Measurements from ENCODE around the gene DHRS2. TPM values are rescaled to one million over a fixed set of nuclear protein-coding genes. Genes with fewer than 3 reads are reported as not detected.
"Not testable (repeated sequence)": the region's sequence is repeated elsewhere in the genome, so short reads cannot be mapped to it uniquely, and the experiment has no call there.

Gene DHRS2
- total RNA-seq, 1 experiment from 2014 or later: 0.42 TPM

DNA sequence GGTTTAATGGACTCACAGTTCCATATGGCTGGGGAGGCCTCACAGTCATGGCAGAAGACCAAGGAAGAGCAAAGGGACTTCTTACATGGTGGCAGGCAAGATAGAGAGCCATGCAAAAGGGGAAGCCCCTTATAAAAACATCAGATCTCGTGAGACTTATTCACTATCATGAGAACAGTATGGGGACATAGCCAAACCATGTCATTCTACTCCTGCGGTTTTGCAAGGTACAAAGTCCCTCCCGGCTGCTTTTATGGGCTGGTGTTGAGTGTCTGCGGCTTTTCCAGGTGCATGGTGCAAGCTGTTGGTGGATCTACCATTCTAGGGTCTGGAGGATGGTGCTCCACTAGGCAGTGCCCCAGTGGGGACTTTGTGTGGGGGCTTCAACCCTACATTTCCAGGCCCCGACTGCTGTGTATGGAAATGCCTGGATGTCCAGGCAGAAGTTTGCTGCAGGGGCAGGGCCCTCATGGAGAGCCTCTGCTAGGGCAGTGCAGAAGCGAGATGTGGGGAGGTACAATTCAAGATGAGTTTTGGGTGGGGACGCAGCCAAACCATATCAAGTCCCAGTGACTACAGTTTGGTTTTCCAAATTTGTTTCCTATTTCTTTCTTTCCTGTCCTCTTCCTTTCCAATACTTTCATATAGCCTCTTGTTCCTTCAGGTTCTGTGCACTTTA, 26.6 kb upstream of the DHRS2 start:
- in situ Hi-C loops (cut with HindIII; ENCODE audit: low pct_unique_long_range_greater_than_20kb, low sequenced_read_pairs): not testable (repeated sequence)

DNA sequence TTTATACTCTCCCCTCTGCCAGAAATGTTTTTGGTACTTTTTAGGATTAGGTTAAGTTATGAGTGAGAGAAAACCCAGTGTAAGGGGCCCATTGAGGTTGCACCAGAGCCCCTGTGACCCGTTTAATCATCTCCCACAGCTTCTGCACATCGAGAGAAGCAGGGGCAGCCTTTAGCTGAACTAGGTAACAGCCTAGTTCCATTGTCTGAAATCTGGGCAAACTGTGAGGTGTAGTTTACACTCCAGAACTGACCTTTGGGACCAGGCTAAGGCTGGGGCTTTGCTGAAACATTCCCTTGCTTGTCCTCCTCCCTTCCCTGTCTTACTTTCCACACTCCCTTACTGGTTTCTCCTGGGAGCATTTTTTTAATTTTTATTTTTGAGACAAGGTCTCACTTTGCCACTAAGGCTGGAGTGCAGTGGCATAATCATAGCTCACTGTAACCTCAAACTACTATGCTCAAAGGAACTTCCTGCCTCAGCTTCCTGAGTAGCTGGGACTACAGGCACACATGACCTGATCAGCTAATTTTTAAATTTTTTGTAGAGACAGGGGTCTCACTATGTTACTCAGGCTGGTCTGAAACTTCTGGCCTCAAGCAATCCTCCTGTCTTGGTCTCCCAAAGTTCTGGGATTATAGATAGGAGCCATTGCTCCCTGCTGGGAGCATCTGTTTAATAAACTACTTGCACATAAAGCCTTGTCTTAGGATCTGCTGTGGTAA, 25.9 kb upstream of the DHRS2 start:
- in situ Hi-C loops (cut with HindIII; ENCODE audit: low pct_unique_long_range_greater_than_20kb, low sequenced_read_pairs): no loop called here
- no peak for DNase-seq (ENCODE audit: low read depth, low spot score)

More for the DNA sequence above, 26.6 kb upstream of the DHRS2 start:
- not testable (repeated sequence) for DNase-seq (ENCODE audit: low read depth, low spot score)

DNA sequence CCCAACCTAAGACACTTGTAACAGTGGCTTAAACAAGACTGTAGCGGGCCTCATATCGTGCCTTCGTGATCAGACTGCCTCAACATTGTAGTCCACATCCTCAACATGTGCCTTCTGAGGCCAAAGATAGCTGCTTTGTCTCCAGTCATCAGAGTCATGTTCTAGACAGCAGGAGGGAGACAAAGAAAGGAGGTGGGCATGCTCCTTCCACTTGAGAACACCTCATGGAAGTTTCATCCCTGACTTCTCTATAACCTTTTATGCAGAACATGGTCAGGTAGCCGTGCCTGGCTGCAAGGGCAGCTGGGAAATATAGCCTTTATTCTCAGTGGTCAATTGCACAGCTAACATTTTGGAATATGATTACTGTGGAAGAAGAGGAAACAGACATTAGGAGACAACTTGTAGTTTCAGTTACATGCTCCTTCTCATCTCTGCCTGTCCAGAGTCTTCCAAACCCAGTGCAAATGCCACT, 25.3 kb upstream of the DHRS2 start:
- DNase-seq (ENCODE audit: low read depth, low spot score): no peak
- in situ Hi-C loops (cut with HindIII; ENCODE audit: low pct_unique_long_range_greater_than_20kb, low sequenced_read_pairs): no loop called here

DNA sequence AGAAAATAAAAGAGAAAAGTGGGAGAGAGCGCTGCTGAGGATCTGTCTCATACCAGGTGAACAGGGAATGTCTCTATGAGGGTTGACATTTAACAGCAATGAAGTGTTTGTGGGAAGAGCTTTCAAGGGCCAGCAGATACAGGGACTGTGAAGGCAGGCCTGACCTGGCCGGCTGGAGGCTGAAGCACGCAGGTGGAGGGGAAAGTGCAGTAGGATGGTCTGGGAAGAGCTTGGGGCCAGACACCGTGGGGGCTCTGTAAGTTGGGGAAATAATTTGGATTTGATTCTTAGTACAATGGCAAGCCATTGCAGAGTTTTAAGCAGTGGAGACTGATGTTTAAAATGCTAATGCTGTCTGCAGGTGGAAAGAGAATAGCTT, 23.8 kb upstream of the DHRS2 start:
- no peak for DNase-seq (ENCODE audit: low read depth, low spot score)
- in situ Hi-C loops (cut with HindIII; ENCODE audit: low pct_unique_long_range_greater_than_20kb, low sequenced_read_pairs): no loop called here

DNA sequence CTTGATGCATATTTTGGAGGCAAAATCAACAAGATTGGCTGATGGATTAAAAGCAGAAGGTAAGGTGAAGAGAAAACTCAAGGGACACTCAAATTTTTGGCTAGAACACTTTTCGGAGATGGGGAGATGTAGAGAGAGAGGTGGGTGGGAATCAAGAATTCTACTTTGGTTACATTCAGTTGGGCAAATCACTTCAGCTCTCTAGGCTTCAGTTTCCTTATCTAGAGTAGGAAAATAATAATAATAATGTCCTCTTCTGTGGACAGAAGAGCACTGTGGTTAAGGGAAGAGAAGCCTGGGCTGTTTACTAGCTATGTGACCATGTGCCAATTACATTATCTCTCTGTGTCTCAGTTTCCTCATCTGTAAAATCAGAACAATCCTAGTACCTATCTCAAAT, 23.4 kb upstream of the DHRS2 start:
- in situ Hi-C loops (cut with HindIII; ENCODE audit: low pct_unique_long_range_greater_than_20kb, low sequenced_read_pairs): no loop called here
- DNase-seq (ENCODE audit: low read depth, low spot score): no peak

DNA sequence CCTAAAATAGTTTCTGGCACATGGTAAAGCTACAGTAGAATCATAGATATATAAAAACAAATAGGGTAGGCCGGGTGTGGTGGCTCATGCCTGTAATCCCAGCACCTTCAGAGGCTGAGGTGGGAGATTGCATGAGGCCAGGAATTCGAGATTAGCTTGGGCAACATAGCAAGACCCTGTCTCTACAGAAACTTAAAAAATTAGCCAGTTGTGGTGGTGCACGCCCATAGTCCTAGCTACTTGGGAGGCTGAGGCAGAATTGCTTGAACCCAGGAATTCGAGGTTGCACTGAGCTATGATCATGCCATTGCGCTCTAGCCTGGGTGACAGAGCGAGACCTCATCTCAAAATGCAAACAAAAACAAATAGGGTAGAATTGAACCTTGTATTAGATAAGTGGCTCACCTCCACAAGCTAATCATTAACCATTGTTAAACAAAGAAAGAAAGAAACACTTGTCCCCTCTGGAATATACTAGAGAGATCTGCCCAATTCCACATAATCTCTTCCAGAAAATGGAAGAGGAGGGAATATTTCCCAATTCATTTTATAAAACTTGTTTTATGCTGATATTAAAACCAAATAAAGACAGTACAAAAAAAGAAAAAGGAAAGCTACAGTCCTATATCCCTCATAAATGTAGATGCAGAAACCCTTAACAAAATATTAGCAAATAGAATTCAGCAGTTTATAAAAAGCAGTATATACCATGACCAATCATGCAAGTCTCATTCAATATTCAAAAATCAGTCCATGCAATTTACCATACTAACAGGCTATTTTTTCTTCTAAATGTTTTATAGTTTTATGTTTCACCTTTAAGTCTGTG, 22.7 kb upstream of the DHRS2 start:
- no peak for DNase-seq (ENCODE audit: low read depth, low spot score)
- in situ Hi-C loops (cut with HindIII; ENCODE audit: low pct_unique_long_range_greater_than_20kb, low sequenced_read_pairs): no loop called here

DNA sequence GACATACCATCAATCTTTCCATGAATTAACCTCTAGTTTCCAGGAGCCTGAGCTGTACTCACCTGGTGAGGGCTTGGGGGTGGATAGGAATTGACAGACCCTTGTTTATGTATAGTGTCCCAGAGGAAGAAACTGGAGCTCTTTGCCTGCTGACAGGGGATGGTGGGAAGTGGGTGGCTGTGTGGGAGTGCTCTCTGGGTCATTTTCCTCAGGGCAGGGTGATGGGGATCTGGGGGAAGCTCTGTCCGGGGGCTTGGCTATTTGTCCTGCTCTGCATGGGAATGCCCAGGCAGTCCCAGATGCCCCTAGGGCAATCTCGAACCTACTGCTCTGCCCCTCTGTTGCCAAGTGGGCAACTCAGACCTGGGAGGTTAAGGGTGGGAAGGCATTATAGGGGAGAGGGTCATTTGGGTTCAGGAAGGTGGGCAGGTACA, 21.8 kb upstream of the DHRS2 start:
- in situ Hi-C loops (cut with HindIII; ENCODE audit: low pct_unique_long_range_greater_than_20kb, low sequenced_read_pairs): no loop called here
- no peak for DNase-seq (ENCODE audit: low read depth, low spot score)

DNA sequence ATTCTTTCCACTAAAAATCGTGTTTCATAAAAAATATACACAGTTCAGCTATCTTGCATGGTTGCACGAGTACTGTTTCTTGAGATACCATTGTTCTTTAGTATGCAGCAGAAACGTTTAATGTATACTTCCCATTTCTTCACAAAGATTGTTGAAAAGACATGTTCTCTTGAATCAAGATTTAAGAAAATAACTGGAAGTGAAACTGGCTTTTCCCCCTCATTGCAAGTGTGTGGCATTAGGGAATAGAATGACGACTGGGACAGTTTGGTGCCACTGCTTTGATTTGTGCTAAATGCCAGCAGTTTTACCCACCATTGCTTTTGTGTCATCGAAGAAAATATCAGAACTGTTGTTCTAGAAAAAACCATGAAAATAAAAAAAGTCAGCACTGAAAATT, 20.3 kb upstream of the DHRS2 start:
- in situ Hi-C loops (cut with HindIII; ENCODE audit: low pct_unique_long_range_greater_than_20kb, low sequenced_read_pairs): no loop called here
- no peak for DNase-seq (ENCODE audit: low read depth, low spot score)

DNA sequence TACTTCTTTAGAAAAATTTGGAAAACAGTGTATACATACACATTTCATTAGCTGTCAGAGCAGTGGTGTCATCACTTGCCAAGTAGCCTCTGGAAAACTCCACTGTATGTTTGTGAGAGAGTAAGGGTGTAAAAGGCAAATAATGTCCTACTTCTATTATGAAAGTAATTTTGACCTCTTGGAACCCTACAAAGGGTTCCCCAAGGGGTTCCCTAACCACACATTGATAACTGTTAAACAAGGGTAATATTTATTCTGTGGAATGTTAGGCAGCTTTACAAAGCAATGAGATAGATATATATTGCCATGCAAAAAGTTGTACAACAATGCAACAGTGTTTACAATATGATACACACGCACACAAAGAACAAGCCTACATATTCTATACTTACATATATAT, 18.6 kb upstream of the DHRS2 start:
- in situ Hi-C loops (cut with HindIII; ENCODE audit: low pct_unique_long_range_greater_than_20kb, low sequenced_read_pairs): no loop called here

DNA sequence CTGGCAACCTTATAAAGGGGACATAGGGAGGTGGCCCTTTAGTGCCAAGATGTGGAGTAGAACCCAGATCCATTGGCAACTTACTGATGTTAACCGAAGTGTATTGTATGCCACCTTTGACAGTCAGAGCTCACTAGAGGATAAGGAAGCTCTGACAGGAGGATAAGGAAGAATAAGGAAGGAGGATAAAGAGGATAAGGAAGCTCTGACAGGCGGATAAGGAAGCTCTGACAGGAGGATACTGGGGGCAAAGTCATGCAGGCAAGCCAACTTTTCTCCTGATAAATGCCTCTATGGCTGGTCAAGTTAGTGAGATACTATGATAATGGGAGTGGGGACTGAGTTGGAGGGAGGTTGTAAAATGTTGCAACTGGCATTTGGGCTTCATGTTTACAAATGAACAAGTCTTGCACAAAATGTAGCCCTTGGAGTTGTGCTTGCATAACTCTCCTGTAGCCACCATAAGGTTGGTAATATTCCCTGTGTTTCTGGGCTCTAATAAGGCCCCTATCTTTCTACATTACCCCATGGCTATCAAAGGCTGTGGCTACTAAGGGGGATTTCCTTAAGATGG, 17.7 kb upstream of the DHRS2 start:
- DNase-seq (ENCODE audit: low read depth, low spot score): no peak
- in situ Hi-C loops (cut with HindIII; ENCODE audit: low pct_unique_long_range_greater_than_20kb, low sequenced_read_pairs): no loop called here

More for the DNA sequence above, 18.6 kb upstream of the DHRS2 start:
- DNase-seq (ENCODE audit: low read depth, low spot score): no peak

DNA sequence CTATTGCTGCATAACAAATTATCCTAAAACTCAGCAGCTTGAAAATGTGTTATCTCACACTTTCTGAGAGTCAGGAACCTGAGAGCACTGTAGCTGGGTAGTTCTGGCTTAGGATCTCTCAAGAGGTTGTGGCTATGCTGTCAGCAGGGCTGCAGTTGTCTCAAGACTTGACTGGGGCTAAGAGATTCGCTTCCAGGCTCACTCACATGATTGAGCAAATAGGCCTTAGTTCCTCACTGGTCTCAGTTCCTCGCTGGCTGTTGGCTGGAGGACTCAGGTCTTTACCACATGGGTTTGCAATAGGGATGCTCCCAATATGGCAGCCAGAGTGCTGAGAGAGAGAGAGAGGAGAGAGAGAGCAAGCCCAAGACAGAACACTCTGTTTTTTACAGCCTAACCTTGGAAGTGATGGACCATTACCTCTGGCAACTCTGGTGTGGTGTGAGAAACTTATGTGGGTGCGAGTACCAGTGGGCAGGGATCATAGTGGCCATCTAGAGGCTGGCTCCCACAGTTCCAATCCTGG, 15.9 kb upstream of the DHRS2 start:
- no peak for DNase-seq (ENCODE audit: low read depth, low spot score)
- in situ Hi-C loops (cut with HindIII; ENCODE audit: low pct_unique_long_range_greater_than_20kb, low sequenced_read_pairs): no loop called here

DNA sequence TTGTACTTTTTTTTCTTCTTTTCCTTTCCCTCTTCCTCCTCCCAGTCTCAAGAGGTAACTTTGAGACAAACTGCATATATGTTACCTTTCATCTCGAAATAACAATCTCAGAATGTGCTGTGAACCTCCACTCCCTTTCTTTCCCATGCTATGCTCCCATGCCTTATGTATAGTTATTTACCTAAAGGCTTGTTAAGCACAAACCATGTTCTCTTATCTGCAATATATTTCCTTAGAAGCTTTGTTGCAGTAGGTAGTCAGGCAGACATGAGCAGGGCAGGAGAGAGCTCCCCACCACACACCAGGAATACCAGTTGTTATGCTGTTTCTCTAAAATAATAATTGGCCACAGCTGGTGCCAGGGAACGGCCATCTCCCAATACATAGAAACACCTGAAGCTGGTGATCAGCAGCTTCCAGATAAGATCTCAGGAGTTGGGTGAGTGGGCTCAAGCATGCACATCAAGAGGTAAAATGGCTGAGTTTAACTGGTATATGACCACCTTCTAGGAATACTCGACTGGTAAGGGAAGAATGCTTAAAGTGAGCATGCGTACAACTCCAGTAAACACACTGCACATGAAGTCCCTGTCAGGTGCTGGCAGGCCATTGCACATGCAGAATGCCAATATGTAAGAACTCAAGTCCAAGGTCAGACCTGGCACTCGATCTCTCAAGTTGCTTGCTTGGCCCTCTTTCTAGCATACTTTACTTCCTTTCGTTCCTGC, 14.8 kb upstream of the DHRS2 start:
- DNase-seq (ENCODE audit: low read depth, low spot score): no peak
- in situ Hi-C loops (cut with HindIII; ENCODE audit: low pct_unique_long_range_greater_than_20kb, low sequenced_read_pairs): no loop called here

DNA sequence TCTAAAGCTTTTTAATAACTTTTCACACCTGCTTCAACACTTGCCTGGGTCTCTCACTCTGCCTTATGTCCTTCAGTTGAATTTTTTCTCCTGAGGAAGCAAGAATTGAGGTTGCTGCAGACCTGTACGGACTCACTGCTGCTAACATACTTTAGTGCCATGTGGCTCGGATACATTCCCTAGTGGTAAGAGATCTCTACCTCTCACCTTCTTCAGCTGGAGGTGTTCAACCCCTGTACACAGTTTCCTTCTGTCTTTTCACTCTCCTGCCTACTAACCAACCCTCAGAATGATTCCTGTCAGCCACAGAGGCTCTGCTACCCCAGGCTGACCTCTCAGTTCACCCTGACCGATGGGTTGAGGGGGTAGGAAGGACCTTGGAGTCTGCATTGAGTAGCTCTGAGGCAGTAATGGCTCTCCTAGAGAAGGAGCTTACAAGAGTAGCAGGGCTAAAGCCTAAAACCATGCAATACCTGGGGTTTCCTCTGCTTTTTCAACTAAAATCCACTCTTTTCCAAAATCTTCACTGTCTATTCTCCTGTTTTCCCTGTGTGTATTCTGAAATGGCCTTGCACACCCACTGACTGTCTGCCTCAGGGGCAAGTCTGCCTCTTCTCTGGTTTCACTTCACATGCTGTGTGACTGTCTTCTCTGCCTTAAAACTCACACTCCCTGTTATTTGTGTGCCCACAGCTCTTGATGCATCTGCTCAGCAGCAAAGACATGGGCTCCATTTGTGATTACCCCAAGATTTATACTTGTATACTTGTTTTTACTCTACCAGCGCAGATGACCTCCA, 14.0 kb upstream of the DHRS2 start:
- DNase-seq (ENCODE audit: low read depth, low spot score): no peak
- in situ Hi-C loops (cut with HindIII; ENCODE audit: low pct_unique_long_range_greater_than_20kb, low sequenced_read_pairs): no loop called here

DNA sequence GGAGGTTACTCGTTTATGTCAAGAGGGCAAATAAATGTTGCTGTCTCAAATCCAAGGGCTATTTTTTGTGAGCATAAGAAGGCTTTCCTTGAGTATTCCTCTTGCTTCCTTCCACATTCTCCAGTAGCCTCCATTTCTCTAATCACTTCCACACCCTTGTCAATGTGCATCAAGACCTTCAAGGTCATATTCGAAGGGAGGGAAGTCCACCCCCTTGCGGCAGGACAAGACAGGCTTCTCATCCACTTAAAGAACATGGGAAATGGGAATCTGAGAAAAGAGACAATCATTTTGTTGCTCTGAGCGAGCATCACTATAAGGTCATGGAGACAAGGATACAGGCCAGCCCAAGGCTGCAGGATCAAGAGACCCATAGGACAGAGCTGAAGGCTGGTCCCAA, 13.2 kb upstream of the DHRS2 start:
- in situ Hi-C loops (cut with HindIII; ENCODE audit: low pct_unique_long_range_greater_than_20kb, low sequenced_read_pairs): no loop called here

DNA sequence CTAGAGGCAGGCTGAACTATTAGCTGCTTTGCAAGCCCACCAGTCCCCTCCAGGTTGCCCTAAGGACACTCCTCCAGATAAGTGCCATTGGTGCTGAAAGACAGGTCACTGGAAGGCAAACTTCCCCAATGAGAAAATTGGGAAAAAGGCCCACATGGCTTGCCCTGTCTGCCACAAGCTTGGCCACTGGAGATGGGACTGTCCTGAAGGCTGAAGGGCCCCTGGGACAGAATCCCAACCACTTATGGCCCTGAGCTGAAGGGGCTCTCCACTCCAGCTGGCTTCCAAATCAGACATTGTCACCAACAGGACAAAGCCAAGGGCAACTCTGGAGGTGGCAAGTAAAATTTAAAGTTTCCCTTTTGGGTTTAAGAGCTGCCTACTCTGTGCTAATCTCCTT, 12.2 kb upstream of the DHRS2 start:
- in situ Hi-C loops (cut with HindIII; ENCODE audit: low pct_unique_long_range_greater_than_20kb, low sequenced_read_pairs): no loop called here
- DNase-seq (ENCODE audit: low read depth, low spot score): no peak

More for the DNA sequence above, 13.2 kb upstream of the DHRS2 start:
- no peak for DNase-seq (ENCODE audit: low read depth, low spot score)

DNA sequence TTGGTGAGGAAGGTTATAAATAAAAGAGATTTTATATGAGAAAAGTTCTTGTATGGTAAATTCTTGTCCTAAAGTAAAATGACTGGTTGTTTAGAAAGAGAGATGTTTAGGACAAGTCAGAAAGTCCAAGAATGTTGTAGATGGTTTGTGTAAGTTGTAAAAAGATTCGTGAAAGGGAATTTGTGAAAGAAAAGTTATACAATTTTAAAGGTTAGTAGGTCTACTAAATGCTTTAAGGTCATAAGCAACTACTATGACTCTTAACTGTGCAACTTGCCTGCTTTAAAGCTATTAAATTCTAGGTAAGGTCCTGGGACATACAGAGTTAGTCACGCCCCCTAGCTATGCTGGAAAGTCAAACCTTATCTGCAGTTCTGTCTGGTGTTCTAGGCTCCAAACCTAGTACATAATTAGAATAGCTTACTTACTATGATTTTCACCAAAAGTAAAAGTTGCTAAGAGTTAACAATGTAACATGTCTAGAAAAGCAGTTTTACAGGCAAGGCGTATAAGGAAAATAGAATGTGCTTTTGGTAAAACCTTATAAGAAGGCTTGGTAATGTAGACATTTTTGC, 11.2 kb upstream of the DHRS2 start:
- no peak for DNase-seq (ENCODE audit: low read depth, low spot score)
- in situ Hi-C loops (cut with HindIII; ENCODE audit: low pct_unique_long_range_greater_than_20kb, low sequenced_read_pairs): no loop called here
